ENCODE measurements around the gene PLEKHG1. TPM values are rescaled to one million over a fixed set of nuclear protein-coding genes. Genes with fewer than 3 reads are reported as not detected.

Gene PLEKHG1
- total RNA-seq, 1 experiment from 2014 or later, result 2.7 TPM

- no peak for TF ChIP-seq AFF4 (CRISPR knock-in tag; IDR thresholded peaks at IDR 0.05; ENCODE audit: borderline replicate concordance)
- TF ChIP-seq NFATC4 (CRISPR knock-in tag; IDR thresholded peaks at IDR 0.05), result no peak
- TF ChIP-seq GABPB1 (CRISPR knock-in tag; IDR thresholded peaks at IDR 0.05), result no peak
- TF ChIP-seq HMGA2 (CRISPR knock-in tag; IDR thresholded peaks at IDR 0.05), result no peak
- no peak for TF ChIP-seq ATF2 (CRISPR knock-in tag; IDR thresholded peaks at IDR 0.05; ENCODE audit: borderline replicate concordance, low read depth)
- no peak for TF ChIP-seq NR2C2 (CRISPR knock-in tag; IDR thresholded peaks at IDR 0.05)
- TF ChIP-seq ZNF317 (CRISPR knock-in tag; IDR thresholded peaks at IDR 0.05; ENCODE audit: borderline replicate concordance, low read depth), result no peak
- TF ChIP-seq PRDM15 (CRISPR knock-in tag; IDR thresholded peaks at IDR 0.05), result no peak
These were observed 29.2 kb downstream of the PLEKHG1 start (continued) for GRCh38 chr6:150628908-150629307.

- Mint-ChIP-seq H3K9me3 (peaks cover 1% of the 10 kb centered on the region), H3K4me3 (no peak overlapping the region), H3K27me3 (ENCODE audit: low read depth) (no peaks in the 10 kb centered on the region), H3K27ac (no peak overlapping the region), H3K36me3 (no peaks in the 10 kb centered on the region; the same call in 1 of the 2 replicates), H3K4me1 (peaks cover 6% of the 10 kb centered on the region)
- no peak for ATAC-seq
- ChIA-PET POLR2A (no interaction called here), CTCF (no interaction called here)
- DNase-seq (ENCODE audit: low spot score), result no peak
- no peak for TF ChIP-seq TEAD1 (CRISPR knock-in tag; IDR thresholded peaks at IDR 0.05)
- TF ChIP-seq GABPB1 (CRISPR knock-in tag; IDR thresholded peaks at IDR 0.05), result no peak
- no peak for TF ChIP-seq HMGXB4 (CRISPR knock-in tag; IDR thresholded peaks at IDR 0.05)
- no peak for TF ChIP-seq ZNF423 (CRISPR knock-in tag; IDR thresholded peaks at IDR 0.05)
- TF ChIP-seq ZNF396 (CRISPR knock-in tag; IDR thresholded peaks at IDR 0.05; ENCODE audit: borderline replicate concordance), result no peak
- no peak for TF ChIP-seq FOXK1 (CRISPR knock-in tag; IDR thresholded peaks at IDR 0.05)
- no peak for TF ChIP-seq E2F5 (CRISPR knock-in tag; IDR thresholded peaks at IDR 0.05)
- TF ChIP-seq ZBTB43 (CRISPR knock-in tag; IDR thresholded peaks at IDR 0.05), result no peak
- TF ChIP-seq ZNF671 (CRISPR knock-in tag; IDR thresholded peaks at IDR 0.05), result no peak
- no peak for TF ChIP-seq NFATC4 (CRISPR knock-in tag; IDR thresholded peaks at IDR 0.05)
- no peak for TF ChIP-seq MAX (CRISPR knock-in tag; IDR thresholded peaks at IDR 0.05)
- no peak for TF ChIP-seq ZBTB21 (CRISPR knock-in tag; IDR thresholded peaks at IDR 0.05; ENCODE audit: borderline replicate concordance)
- TF ChIP-seq ERG (CRISPR knock-in tag; IDR thresholded peaks at IDR 0.05), result no peak
- no peak for TF ChIP-seq IRF2 (CRISPR knock-in tag; IDR thresholded peaks at IDR 0.05; ENCODE audit: borderline replicate concordance, low read depth)
- no peak for TF ChIP-seq OVOL2 (CRISPR knock-in tag; IDR thresholded peaks at IDR 0.05; ENCODE audit: borderline replicate concordance)
These were observed 31.7 kb downstream of the PLEKHG1 start for GRCh38 chr6:150631283-150631983.

Measured in WTC11 (cell line).